ENCODE results near the gene C12orf42.
A peak's percentile ranks its signal among the peaks of the same experiment; 100 is the strongest.

The C12orf42 gene

DNA sequence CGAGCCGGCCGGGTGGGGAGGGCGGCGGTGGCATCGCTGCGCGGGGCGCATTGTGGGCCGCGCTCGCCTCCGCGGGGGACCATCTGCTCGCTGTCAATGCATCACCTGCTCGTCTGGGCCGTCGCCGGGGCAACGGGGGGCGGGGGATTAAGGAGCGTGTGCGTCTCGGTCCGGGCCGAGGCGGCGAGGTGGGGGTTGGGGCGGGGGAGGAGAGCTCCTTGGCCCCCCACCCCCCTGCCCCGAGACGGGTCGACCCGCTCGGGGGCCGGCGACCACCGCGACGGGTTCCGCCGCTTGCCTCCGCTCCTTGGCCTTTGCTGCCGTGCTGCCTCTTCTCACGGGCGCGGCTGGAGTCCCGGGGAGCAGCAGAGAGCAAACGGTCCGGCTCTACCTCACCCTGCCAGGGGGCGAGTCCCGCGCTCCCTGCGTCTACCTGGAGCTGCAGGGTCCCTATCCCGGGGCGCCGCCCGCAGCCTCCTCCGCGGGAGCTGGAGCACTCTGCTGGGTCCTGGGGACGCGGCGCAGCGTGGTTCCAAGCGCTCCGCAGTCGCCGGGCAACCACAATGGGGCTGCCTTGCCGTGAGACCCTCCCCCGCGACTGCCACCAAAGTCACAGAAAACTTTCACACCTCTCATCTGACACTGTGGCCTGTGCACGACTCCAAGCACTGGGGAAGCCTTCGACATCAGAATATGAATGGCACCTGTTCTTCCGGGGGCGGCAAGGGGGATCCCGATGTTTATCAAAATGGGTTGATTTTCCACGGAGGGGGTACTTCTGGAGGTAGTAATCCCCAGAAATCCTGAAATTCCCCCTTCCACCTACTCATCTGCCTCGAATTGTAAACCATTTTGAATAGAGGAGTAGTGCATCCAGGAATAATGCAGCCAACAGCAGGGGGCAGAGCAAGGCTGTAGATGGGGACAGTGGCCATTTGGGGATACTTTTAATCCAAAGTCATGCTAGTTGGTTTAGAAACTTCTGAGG lies at the start of gene C12orf42:
Gene C12orf42, minus strand, starts transcription at position 500 of the 988 bp plus-strand sequence. CDS start 17,542 bp downstream, outside the sequence.
- DNase-seq = peak; percentile 63

- no peak for DNase-seq
Measured at GRCh38 chr12:103542078-103542477, 46.3 kb upstream of the C12orf42 start.

DNA sequence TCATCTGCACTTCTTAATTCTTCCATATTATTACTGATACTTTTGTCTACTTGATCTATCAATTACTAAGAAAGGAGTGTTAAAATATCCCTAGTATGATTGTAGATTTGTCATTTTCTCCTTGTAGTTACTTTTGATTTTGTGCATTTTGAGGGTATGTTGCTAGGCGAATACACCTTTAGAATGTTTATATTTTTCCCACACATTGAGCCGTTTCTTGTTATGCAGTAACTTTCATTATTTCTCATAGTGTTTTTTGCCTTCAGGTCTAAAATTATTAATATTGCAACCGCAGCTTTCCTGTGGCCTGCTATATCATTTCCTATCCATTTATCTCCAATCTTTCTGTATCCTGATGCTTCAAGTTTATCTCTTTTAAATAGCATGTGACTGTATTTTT lies 44.6 kb upstream of the C12orf42 start:
- DNase-seq = no peak

DNA sequence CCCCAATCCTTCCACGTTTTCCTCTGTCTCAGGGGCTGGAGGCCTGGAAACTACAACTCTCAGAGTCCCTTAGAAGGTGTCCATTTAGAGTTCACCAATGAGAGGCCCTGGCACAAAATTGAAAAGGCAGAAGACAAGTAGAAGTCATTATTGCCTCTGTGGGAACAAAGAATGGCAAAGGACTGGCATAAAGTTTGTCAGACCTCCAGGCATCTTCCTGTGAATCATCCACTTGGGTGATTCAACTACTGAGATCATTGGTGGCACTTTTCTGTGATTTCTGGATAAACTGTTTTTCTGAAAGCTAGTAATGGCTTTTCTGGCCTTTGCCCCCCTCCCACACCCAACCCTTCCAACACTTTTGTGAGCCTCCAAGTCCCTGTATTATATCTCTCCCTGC lies 42.6 kb upstream of the C12orf42 start:
- DNase-seq = no peak

DNA sequence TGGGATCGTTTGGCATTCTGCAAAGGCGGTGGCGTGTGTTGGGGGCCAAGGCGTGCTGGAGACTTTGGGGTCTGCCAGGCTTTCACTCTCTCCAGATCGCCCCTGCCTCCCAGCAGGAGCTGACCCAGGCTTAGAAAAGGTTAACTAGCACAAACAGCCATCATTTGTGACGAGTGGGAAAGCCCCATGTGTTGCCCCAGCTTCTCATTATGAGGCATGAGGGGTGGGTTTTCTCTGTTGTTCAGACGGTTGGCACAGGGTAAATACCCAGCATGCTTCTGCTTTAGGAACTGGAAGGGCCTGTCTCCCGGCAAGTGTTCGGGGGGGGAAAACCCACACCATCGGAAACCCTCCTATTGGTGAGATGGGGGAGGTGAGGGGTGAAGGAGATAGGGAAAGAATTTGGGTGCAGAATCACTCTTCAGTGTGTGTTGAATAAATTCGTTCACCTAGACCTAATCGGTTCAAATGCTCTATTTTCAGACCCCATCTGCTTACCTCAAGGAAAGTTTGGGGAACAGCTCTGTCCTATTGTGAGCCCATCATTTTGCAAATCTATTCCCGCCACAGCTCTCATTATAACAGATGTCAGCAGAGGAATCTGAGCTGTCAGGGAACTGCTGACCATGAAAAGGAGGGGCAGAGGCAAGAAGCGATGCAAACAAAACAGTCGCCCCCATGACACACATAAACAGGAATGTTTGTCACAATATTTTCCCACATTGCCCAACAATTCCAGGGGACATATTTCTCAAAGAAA lies 34.7 kb upstream of the C12orf42 start:
- no peak for DNase-seq

- no peak for DNase-seq
Measured at GRCh38 chr12:103529306-103529705, 33.5 kb upstream of the C12orf42 start.

- no peak for DNase-seq
Measured at GRCh38 chr12:103524238-103524875, 28.6 kb upstream of the C12orf42 start.

- no peak for DNase-seq
Measured at GRCh38 chr12:103523771-103524170, 28.0 kb upstream of the C12orf42 start.

DNA sequence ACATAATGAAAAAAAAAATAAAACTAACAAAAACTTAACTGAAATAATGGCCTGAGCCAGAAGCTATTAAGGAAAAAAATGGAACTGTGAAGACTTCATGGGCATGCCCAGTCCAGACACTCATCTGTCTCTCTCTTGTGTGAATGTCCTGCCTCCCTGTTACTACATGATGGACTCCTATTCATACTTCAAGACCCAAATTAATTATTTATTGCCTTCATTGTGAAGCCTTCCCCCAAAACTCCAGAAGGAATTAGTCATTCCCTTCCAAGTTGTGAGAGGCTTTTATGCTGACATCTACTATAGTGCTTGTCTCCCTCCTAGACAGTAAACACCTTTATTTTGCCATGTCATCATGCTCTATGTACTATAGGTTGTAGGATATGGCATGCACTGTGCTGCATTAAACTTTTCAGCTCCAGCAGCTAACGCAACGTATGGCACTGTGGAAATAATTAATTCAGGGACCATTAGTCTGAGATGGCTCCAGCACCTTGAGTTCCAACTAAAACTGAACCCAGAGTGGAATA lies 25.0 kb upstream of the C12orf42 start:
- DNase-seq = no peak

DNA sequence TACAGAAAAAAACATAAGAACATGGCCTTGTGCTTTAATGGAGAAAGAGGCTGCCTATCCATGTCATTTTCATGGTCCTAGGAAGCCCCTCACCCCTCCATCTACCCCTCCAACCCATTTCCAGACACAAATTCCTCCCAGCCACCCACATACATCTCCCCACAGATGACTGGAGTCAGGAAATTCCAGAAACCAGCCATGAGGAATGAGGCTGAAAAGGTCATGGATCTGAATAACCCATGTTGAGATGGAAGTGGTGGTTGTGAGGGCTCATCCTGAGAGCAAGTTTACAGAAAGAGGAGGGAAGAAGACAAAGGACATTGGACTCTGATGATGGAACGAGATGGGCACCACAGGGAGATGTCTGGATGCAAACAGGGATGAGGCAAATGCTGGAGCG lies 23.9 kb upstream of the C12orf42 start:
- DNase-seq = no peak

GRCh38 chr12:103518899-103519298 lies 23.1 kb upstream of the C12orf42 start:
- no peak for DNase-seq

DNA sequence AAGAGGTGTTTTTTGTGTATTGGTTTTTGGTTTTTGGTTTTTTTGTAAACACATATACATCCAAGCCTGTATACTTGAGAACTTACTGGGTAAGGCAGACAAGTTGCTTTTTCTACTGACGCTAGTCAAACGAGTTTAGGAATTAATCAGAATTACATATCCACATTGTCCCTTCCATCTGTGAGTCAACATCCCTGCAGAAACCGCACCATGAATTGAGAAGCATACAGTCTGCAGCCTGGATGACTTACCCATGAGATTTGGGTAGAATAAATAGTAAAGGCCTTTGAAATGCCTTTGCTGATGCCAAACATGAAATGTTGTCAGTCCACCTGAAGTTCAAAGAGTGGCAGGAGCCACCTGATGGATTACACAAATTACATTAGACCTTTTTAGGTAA lies 21.4 kb upstream of the C12orf42 start:
- DNase-seq = no peak

- DNase-seq = no peak
Measured at GRCh38 chr12:103515341-103515740, 19.6 kb upstream of the C12orf42 start.

DNA sequence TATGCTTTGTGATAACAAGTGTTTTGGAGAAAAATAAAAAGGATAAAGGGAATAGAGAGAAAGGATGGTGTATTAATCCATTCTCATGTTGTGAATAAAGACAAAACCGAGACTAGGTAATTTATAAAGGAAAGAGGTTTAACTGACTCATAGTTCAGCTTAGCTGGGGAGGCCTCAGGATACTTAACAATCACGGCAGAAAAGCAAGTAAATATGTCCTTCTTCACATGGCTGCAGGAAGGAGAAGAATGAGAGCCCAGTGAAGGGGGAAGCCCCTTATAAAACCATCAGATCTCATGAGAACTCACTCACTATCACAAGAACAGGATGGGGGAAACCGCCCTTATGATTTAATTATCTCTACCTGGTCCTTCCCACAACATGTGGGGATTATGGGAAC lies 18.1 kb upstream of the C12orf42 start:
- no peak for DNase-seq

GRCh38 chr12:103505371-103506236 lies 9.8 kb upstream of the C12orf42 start:
- DNase-seq = no peak

GRCh38 chr12:103504606-103505005 lies 8.8 kb upstream of the C12orf42 start:
- no peak for DNase-seq

- DNase-seq = peak; percentile 50
Measured at GRCh38 chr12:103503546-103504480, 8.0 kb upstream of the C12orf42 start.

DNA sequence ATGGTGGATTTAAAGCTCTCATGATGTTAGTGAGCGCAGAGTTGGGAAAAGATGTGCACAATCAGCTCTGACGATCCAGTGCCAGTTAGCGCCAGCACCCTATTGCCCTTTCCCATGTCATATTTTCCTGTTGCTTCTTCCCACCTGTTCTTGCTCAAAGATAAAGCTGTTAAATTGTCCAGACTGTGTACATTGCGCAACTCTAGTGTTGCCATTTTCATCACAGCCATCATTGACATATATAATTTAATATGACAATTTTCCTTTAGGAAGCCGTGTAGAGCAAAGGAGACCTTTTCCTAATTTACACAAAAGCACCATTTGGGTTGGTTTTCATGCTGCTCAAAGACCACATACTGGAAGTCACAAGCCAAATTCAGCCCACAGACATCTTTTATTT lies 5.7 kb upstream of the C12orf42 start:
- DNase-seq = no peak

DNA sequence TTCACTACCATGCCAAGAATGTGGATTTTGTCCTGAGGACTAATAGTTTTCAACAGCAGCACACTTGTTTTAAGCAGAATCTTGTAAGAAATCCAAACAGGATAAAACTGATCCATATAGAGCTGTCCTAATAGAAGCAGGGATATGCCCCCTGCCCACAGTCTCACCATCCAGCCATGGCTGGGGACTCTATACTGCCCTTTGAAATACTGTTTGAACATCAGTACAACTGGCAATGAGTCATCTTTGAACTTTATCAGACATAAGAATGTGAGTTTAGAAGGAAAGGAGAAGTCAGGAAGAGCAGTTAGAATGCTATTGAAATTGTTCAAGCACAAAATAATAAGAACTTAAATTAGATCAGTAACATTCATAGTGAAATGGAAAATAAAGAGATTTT lies 3.8 kb upstream of the C12orf42 start:
- no peak for DNase-seq

GRCh38 chr12:103498990-103499389 lies 3.2 kb upstream of the C12orf42 start:
- no peak for DNase-seq

All from activated gamma-delta T cell treated with Interleukin-2 at 50 U/mL for 16 hours (primary cell).